Left ventricle myocardium superior (tissue), 1 donor: Measurements from ENCODE around the gene DPP10. TPM values are rescaled to one million over a fixed set of nuclear protein-coding genes. Genes with fewer than 3 reads are reported as not detected.

ENCODE experiments used
- ATAC-seq: fragments of 200-7000 bp; cut with Tn5 transposase; one replicate; pipeline ENCODE4 v1.9.1; 2020; ENCODE audit warnings: mild to moderate bottlenecking, moderate library complexity
- DNase-seq: peaks from one replicate; pipeline ENCODE4 v3.0.0-alpha.2; 2020
- intact Hi-C: fragments of 100-400 bp; cut with micrococcal nuclease; formaldehyde crosslinking; loops from one replicate; pipeline ENCODE4 v1.11.0; 2022
- total RNA-seq: library from RNA; stranded (reverse); fragmentation: NEBNext Ultra II Directional; extraction: Animal tissue kit (Norgen Biotek cat#: 25700); gene quantifications from one replicate; pipeline ENCODE4 v1.2.1, GENCODE V29; 2021
- donor health status: DM: no; HTN: yes; CAD: no; lungs with severe emphysema.

DPP10 gene
- total RNA-seq, 1 donor from 2014 or later, result 0.27 TPM

- intact Hi-C loops, result no loop called here
- DNase-seq, result no peak
- ATAC-seq, result no peak
Observed at GRCh38 chr2:115654362-115654761, 1211.9 kb downstream of the DPP10 start.

- intact Hi-C loops, result no loop called here
- no peak for ATAC-seq
- DNase-seq, result no peak
Observed at GRCh38 chr2:115678129-115678528, 1235.7 kb downstream of the DPP10 start.

GRCh38 chr2:115684345-115684744 lies 1241.9 kb downstream of the DPP10 start:
- no peak for ATAC-seq
- no peak for DNase-seq
- intact Hi-C loops, result no loop called here

GRCh38 chr2:115691409-115691808 lies 1249.0 kb downstream of the DPP10 start:
- ATAC-seq (no peak), DNase-seq (no peak)
- intact Hi-C loops, result no loop called here

GRCh38 chr2:115694651-115695050 lies 1252.2 kb downstream of the DPP10 start:
- intact Hi-C loops, result no loop called here
- ATAC-seq (no peak), DNase-seq (no peak)

- ATAC-seq (no peak), DNase-seq (no peak)
- intact Hi-C loops, result no loop called here
Observed at GRCh38 chr2:115733190-115733775, 1290.8 kb downstream of the DPP10 start.

GRCh38 chr2:115738111-115738510 lies 1295.7 kb downstream of the DPP10 start:
- DNase-seq (no peak), ATAC-seq (no peak)
- intact Hi-C loops, result no loop called here

- intact Hi-C loops, result no loop called here
- ATAC-seq (no peak), DNase-seq (no peak)
Observed at GRCh38 chr2:115739574-115739973, 1297.1 kb downstream of the DPP10 start.

GRCh38 chr2:115746151-115746550 lies 1303.7 kb downstream of the DPP10 start:
- ATAC-seq (no peak), DNase-seq (no peak)
- intact Hi-C loops, result no loop called here

GRCh38 chr2:115757286-115757685 lies 1314.8 kb downstream of the DPP10 start:
- intact Hi-C loops, result no loop called here
- ATAC-seq (no peak), DNase-seq (no peak)

GRCh38 chr2:115763601-115764000 lies 1321.2 kb downstream of the DPP10 start:
- intact Hi-C loops, result no loop called here
- no peak for DNase-seq

GRCh38 chr2:115771516-115771915 lies 1329.1 kb downstream of the DPP10 start:
- intact Hi-C loops, result no loop called here
- DNase-seq (peak; percentile 55), ATAC-seq (peak; percentile 97)

More at GRCh38 chr2:115763601-115764000, 1321.2 kb downstream of the DPP10 start:
- ATAC-seq, result no peak

GRCh38 chr2:115774361-115774760 lies 1331.9 kb downstream of the DPP10 start:
- intact Hi-C loops, result no loop called here
- peak; percentile 81 for ATAC-seq
- DNase-seq, result no peak

GRCh38 chr2:115779085-115779632 lies 1336.7 kb downstream of the DPP10 start:
- ATAC-seq (no peak), DNase-seq (no peak)
- intact Hi-C loops, result no loop called here

- no peak for DNase-seq
- intact Hi-C loops, result no loop called here
- no peak for ATAC-seq
Observed at GRCh38 chr2:115782286-115782685, 1339.8 kb downstream of the DPP10 start.

GRCh38 chr2:115796078-115796477 lies 1353.6 kb downstream of the DPP10 start:
- DNase-seq, result no peak
- no peak for ATAC-seq
- intact Hi-C loops, result no loop called here

GRCh38 chr2:115807276-115807675 lies 1364.8 kb downstream of the DPP10 start:
- DNase-seq (no peak), ATAC-seq (no peak)
- intact Hi-C loops, result no loop called here

GRCh38 chr2:115825912-115826311 lies 1383.5 kb downstream of the DPP10 start:
- ATAC-seq (no peak), DNase-seq (no peak)
- intact Hi-C loops, result no loop called here

- no peak for DNase-seq
- no peak for ATAC-seq
- intact Hi-C loops, result no loop called here
Observed at GRCh38 chr2:115833196-115833595, 1390.8 kb downstream of the DPP10 start.

- DNase-seq, result no peak
- intact Hi-C loops, result no loop called here
- no peak for ATAC-seq
Observed at GRCh38 chr2:115838539-115838938, 1396.1 kb downstream of the DPP10 start.

- ATAC-seq (no peak), DNase-seq (no peak)
- intact Hi-C loops, result no loop called here
Observed at GRCh38 chr2:115842306-115842705, 1399.9 kb downstream of the DPP10 start.
